Measurements from ENCODE around the gene QSOX1. TPM values are rescaled to one million over a fixed set of nuclear protein-coding genes. Genes with fewer than 3 reads are reported as not detected.

The QSOX1 gene
- total RNA-seq, 1 donor from 2014 or later, result 202 TPM

DNA sequence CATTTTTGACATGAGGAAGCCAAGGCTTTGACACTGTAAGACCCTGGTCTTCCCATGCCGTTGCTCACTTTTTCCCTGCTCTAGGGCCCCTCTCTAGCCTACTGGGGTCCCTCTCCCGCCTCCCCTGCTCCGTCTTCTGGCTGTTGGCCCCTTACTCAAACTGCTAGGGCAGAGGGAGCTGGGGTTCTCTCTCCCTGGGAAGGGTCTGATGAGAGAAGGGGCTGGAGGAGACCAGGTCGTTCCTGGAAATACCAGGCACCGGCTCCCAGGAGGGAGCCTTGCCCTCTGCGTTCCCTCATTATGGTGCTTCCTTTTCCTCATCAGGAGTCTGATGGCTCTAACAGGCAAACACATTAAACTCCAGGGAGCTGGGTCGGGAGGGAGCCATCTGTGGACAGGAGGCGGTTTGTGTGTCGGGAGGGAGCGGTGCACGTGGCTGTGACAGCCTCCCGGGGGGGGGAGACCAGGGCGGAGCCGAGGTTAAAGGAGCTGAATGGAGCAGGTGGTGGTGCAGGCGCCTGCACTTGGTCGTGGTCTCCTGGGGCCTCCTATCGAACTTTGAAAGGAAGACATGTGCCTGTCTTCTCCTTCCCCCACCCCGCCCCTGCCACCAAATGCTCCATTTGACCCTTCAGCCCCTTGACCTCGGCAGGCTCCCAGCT is 40.0 kb downstream of the QSOX1 start:
- no peak overlapping the region for H3K4me3 ChIP-seq (ENCODE audit: low read depth, low read length)
- H3K36me3 ChIP-seq (ENCODE audit: control insufficient read depth, insufficient read depth, low read length), result no peaks in the 10 kb centered on the region
- DNase-seq (ENCODE audit: low read depth), result no peak
- H3K27me3 ChIP-seq (ENCODE audit: control insufficient read depth, insufficient read depth, low read length), result no peaks in the 10 kb centered on the region
- TF ChIP-seq, protein P1, sequence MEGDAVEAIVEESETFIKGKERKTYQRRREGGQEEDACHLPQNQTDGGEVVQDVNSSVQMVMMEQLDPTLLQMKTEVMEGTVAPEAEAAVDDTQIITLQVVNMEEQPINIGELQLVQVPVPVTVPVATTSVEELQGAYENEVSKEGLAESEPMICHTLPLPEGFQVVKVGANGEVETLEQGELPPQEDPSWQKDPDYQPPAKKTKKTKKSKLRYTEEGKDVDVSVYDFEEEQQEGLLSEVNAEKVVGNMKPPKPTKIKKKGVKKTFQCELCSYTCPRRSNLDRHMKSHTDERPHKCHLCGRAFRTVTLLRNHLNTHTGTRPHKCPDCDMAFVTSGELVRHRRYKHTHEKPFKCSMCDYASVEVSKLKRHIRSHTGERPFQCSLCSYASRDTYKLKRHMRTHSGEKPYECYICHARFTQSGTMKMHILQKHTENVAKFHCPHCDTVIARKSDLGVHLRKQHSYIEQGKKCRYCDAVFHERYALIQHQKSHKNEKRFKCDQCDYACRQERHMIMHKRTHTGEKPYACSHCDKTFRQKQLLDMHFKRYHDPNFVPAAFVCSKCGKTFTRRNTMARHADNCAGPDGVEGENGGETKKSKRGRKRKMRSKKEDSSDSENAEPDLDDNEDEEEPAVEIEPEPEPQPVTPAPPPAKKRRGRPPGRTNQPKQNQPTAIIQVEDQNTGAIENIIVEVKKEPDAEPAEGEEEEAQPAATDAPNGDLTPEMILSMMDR (IDR thresholded peaks at IDR 0.05; ENCODE audit: insufficient read depth, low read length, poor library complexity, severe bottlenecking), result no peak

DNA sequence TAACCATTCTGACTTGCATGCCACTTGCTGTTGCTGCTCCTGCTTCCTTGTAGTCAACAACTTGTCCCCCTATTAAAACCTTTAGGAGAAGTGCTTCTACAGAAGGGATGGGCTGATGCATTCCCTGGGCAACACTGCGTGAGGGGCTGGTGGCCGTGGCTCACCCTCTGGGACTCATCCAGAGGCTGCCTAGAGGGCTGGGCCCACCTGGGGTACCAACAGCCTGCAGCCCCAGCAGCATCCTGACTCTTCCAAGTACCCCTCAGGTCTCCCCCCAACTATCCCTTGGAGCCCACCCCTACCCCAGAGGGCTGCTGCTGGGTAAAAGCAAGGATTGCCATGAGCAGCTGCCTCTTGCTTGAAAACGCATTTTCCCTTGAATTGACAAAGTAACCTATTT is 40.7 kb downstream of the QSOX1 start:
- Histone ChIP-seq H3K36me3 (ENCODE audit: control insufficient read depth, insufficient read depth, low read length) (no peaks in the 10 kb centered on the region), H3K4me3 (ENCODE audit: low read depth, low read length) (no peak overlapping the region), H3K27me3 (ENCODE audit: control insufficient read depth, insufficient read depth, low read length) (no peaks in the 10 kb centered on the region)
- no peak for DNase-seq (ENCODE audit: low read depth)
- TF ChIP-seq, protein P1 (IDR thresholded peaks at IDR 0.05; ENCODE audit: insufficient read depth, low read length, poor library complexity, severe bottlenecking), result no peak

DNA sequence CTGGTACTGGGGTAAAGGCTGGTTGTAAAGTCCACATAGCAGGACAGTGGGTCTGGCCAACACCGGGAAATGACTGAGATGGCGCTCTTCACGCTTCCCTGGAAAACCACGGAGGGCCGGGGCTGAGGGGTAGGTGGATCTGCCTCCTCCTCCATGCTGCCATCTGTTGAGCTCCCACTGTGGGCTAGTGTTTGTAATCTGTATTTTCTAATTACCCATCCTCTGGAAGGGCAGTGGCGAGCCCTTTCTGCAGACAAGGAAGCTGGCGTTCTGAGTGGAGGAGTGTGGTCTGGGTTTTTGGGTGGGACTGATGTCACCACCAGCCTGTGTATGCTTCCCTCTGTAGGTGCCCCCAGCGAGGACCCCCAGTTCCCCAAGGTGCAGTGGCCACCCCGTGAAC is 41.2 kb downstream of the QSOX1 start:
- H3K36me3 ChIP-seq (ENCODE audit: control insufficient read depth, insufficient read depth, low read length), result no peaks in the 10 kb centered on the region
- TF ChIP-seq, protein P1 (IDR thresholded peaks at IDR 0.05; ENCODE audit: insufficient read depth, low read length, poor library complexity, severe bottlenecking), result no peak
- DNase-seq (ENCODE audit: low read depth), result no peak
- no peak overlapping the region for H3K4me3 ChIP-seq (ENCODE audit: low read depth, low read length)
- H3K27me3 ChIP-seq (ENCODE audit: control insufficient read depth, insufficient read depth, low read length), result no peaks in the 10 kb centered on the region

DNA sequence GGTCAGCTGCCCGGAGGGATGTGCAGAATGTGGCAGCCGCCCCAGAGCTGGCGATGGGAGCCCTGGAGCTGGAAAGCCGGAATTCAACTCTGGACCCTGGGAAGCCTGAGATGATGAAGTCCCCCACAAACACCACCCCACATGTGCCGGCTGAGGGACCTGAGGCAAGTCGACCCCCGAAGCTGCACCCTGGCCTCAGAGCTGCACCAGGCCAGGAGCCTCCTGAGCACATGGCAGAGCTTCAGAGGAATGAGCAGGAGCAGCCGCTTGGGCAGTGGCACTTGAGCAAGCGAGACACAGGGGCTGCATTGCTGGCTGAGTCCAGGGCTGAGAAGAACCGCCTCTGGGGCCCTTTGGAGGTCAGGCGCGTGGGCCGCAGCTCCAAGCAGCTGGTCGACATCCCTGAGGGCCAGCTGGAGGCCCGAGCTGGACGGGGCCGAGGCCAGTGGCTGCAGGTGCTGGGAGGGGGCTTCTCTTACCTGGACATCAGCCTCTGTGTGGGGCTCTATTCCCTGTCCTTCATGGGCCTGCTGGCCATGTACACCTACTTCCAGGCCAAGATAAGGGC is 41.9 kb downstream of the QSOX1 start:
- TF ChIP-seq, protein P1 (IDR thresholded peaks at IDR 0.05; ENCODE audit: insufficient read depth, low read length, poor library complexity, severe bottlenecking), result no peak
- H3K27me3 ChIP-seq (ENCODE audit: control insufficient read depth, insufficient read depth, low read length), result no peaks in the 10 kb centered on the region
- no peaks in the 10 kb centered on the region for H3K36me3 ChIP-seq (ENCODE audit: control insufficient read depth, insufficient read depth, low read length)
- no peak for DNase-seq (ENCODE audit: low read depth)
- no peak overlapping the region for H3K4me3 ChIP-seq (ENCODE audit: low read depth, low read length)

DNA sequence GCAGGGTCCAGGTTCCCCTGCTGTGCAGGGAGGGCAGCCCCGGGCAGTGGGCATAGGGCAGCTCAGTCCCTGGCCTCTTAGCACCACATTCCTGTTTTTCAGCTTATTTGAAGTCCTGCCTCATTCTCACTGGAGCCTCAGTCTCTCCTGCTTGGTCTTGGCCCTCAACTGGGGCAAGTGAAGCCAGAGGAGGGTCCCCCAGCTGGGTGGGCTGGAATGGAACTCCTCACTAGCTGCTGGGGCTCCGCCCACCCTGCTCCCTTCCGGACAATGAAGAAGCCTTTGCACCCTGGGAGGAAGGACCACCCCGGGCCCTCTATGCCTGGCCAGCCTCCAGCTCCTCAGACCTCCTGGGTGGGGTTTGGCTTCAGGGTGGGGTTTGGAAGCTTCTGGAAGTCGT is 42.6 kb downstream of the QSOX1 start:
- no peaks in the 10 kb centered on the region for H3K27me3 ChIP-seq (ENCODE audit: control insufficient read depth, insufficient read depth, low read length)
- DNase-seq (ENCODE audit: low read depth), result no peak
- no peak overlapping the region for H3K4me3 ChIP-seq (ENCODE audit: low read depth, low read length)
- H3K36me3 ChIP-seq (ENCODE audit: control insufficient read depth, insufficient read depth, low read length), result no peaks in the 10 kb centered on the region
- TF ChIP-seq, protein P1 (IDR thresholded peaks at IDR 0.05; ENCODE audit: insufficient read depth, low read length, poor library complexity, severe bottlenecking), result no peak

DNA sequence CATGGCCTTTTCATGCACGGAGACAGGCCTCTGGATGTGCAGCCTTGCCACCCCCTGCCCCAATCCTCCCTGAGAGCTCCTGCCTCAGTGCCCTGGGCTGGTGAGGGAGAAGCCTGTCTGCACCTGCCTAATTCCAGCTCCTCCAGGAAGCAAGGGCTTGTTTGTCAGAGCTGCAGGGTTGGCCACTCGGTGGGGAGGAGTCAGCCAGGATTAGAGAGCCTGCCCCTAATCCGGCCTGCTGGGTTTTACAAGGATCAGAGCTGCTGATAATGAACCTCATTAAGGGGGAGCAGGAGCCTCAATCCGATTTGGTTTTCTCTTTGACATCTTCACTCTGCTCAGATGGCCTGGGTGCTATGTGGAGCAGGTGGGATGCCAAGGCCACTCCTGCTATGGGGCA is 43.5 kb downstream of the QSOX1 start:
- no peak for DNase-seq (ENCODE audit: low read depth)
- H3K36me3 ChIP-seq (ENCODE audit: control insufficient read depth, insufficient read depth, low read length), result no peaks in the 10 kb centered on the region
- H3K27me3 ChIP-seq (ENCODE audit: control insufficient read depth, insufficient read depth, low read length), result no peaks in the 10 kb centered on the region
- TF ChIP-seq, protein P1 (IDR thresholded peaks at IDR 0.05; ENCODE audit: insufficient read depth, low read length, poor library complexity, severe bottlenecking), result no peak
- no peak overlapping the region for H3K4me3 ChIP-seq (ENCODE audit: low read depth, low read length)

Measured in kidney epithelial cell (primary cell).